ENCODE data around the gene IGFL4.

- TF ChIP-seq CTCF (IDR thresholded peaks at IDR 0.05; ENCODE audit: borderline replicate concordance, extremely low read depth, low read length, poor library complexity, severe bottlenecking) (no peak), EZH2 (IDR thresholded peaks at IDR 0.05; ENCODE audit: borderline replicate concordance, low read depth, low read length, severe bottlenecking) (no peak)
Measured at GRCh38 chr19:45994456-45994997, 46.3 kb downstream of the IGFL4 start.

Data from DND-41 (cell line).